Measurements from ENCODE around the gene FGF22.
"Not testable (repeated sequence)": the region's sequence is repeated elsewhere in the genome, so short reads cannot be mapped to it uniquely, and the experiment has no call there.

FGF22 gene

DNA sequence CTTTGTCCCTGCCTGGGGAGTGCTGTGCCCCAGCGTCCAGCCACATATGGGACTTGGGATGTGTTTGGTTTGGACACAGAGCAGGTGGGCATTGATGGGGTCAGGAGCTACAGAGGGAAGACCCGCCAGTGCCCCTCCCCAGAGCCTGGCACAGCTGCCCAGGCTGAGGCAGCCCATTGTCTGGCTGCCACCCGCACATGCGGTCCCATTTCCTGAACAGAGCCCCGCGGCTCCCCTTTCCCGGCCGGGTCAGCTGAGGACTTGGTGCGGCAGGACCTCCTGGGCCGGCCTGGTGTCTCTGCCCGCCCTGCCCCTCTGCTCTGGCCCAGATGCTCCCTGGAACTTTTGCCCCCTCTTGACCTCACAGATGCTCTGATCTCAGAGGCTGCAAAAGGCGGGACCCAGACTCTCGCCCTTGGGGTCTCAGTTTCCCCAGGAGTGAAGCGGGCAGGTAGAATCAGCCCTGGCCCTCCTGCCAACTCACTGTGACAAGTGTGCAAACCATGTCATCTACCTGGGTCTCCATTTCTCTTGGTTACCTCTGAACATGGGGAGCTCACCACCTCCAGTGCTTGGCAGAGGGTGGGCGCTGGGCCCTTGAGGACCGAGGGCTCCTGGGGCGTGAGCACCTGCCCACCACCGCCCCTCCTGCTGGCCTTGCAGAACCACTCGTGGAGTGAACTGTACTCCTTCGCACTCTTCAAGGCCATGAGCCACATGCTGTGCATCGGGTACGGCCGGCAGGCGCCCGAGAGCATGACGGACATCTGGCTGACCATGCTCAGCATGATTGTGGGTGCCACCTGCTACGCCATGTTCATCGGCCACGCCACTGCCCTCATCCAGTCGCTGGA, 32.2 kb upstream of the FGF22 start:
- no peak for DNase-seq (ENCODE audit: low read depth)

DNA sequence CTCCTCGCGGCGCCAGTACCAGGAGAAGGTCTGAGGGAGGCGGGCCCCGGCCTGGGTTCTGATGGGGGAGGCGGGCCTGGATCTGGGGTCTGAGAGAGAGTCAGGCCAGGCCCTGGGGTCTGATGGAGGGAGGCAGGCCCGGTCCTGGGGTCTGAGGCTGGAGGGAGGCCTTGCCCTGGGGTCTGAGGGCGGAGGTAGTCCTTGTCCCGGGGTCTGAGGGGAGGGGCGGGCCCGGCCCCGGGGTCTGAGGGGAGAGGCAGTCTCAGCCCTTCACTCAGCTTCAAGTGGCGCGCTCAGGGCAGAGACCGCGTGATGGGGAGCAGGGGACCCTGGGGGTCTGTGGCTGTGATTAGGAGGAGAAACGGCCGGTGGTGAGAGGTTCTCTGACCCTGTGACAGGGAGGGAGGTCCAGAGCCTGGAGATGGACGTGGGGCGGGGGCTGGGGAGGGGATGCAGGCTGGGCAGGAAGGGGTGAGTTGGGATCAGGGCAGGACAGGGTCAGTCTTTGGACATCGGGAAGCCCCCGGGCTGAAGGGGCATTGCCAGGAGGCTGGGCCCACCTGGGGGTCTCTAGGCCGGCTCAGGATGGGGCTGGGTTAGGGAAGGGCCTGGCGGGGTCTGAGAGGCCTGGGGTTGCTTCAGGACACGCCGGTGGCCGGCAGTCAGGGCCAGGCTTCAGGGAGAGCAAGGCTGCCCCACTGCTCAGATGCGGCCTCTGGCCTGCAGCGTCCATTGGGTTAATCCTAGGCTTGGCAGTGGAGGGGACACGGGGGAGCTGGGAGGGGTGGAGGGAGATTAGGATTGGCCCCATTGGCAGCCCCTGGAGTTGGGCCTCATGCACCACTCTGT, 31.3 kb upstream of the FGF22 start:
- no peak for DNase-seq (ENCODE audit: low read depth)

DNA sequence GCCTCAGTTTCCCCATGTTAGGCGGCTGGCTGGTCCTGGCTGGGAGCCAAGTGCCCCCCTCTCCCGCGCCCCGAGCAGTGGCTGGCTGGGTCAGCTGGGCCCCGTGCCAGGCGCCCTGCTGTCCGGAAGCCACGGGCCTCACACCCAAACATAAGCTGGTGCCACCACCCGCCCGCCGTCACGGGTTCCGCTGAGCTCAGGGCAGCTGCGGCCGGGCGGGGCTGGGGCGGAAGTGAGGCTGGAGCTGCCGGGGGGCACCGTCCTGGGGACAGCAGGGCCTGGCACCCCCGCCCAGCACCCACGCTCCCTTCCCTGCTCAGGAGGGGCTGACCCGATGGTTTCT, 30.7 kb upstream of the FGF22 start:
- no peak for DNase-seq (ENCODE audit: low read depth)

DNA sequence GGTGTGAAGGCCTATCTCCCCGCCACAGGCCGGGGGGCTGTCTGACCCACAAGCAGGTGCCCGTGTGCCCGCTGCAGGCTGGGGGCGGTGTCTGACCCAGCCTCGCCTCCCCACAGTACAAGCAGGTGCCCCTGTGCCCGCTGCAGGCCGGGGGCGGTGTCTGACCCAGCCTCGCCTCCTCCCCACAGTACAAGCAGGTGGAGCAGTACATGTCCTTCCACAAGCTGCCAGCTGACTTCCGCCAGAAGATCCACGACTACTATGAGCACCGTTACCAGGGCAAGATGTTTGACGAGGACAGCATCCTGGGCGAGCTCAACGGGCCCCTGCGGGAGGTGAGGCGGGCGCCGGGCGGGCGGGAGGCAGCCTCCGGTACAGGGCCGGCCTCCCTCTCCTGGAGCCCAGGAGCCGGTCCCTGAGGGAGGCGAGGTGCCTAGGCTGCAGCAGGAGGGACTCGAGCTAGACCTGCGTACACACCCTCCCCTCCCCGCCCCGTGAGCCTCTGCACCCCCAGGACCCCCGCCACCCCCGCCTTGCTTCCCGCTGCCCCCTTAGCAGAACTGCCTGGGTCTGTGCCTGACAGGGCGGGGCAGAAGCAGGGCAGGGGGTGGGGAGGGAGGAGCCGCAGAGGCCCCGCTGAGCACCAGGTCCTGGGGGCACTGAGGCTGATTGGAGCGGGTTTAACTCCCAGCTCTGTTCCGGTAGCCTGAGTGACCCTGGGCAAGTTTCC, 29.4 kb upstream of the FGF22 start:
- DNase-seq (ENCODE audit: low read depth) = no peak

DNA sequence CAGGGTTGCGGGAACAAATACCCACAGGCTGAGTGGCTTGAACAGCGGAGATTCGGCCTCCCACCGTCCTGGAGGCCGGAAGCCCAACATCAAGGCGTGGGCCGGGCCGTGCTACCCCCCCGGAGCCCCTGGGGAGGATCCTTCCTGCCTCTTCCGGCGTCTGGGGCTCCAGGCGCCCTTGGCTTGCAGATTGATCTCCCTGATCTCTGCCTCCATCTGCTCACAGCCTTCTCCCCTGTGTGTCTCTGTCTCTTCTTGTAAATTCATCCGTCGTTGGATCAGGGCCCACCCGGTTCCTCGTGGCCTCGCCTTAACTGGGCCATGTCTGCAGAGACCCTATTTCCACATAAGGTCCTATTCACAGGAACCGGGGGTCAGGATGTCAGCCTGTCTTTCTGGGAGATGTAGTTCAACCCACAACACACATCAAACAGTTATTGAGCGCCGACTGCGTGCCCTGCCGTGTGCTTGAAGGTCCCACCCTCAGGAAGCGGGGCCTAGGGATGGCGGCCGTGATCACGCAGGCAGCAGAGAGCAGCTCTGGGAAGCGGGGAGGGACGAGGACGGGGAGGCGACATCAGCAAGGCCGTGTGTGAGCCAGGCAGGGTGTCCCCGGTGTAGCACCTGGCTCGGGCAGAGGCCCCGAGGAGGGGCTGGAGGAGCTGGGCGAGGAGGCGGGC, 28.7 kb upstream of the FGF22 start:
- DNase-seq (ENCODE audit: low read depth) = peak; percentile 41

DNA sequence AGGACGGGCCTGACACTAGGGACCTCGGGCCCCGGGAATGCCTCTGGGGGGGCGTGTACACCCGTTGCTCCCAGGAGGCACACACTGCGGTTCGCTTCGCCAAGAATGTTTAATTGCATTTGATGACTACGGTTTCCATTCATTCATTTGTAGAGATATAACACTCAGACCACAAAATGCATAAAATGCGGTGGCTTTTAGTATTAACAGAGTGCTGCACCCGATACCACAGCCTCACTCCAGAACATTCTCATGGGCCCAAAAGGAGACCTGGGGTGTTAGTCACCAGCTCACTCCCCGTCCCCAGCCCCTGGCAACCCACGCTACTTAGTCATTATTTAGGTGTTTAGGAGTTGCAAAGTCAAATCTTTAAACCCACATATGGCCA, 28.2 kb upstream of the FGF22 start:
- DNase-seq (ENCODE audit: low read depth) = peak; percentile 56

DNA sequence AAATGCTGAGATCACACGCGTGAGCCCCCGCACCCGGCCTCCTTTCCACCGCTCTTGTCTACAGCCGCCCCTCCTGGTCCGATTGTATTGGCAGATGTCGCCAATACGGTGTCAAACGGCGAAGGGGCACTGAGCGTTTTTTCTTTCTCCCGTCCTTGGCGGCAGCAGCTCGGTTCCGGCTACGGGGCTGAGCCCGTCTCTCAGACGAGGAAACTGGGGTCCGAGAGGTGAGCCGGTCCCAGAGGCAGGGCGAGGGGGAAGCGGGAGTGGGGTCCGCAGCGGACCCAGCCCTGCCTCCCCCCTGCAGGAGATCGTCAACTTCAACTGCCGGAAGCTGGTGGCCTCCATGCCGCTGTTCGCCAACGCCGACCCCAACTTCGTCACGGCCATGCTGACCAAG, 26.7 kb upstream of the FGF22 start:
- no peak for DNase-seq (ENCODE audit: low read depth)

DNA sequence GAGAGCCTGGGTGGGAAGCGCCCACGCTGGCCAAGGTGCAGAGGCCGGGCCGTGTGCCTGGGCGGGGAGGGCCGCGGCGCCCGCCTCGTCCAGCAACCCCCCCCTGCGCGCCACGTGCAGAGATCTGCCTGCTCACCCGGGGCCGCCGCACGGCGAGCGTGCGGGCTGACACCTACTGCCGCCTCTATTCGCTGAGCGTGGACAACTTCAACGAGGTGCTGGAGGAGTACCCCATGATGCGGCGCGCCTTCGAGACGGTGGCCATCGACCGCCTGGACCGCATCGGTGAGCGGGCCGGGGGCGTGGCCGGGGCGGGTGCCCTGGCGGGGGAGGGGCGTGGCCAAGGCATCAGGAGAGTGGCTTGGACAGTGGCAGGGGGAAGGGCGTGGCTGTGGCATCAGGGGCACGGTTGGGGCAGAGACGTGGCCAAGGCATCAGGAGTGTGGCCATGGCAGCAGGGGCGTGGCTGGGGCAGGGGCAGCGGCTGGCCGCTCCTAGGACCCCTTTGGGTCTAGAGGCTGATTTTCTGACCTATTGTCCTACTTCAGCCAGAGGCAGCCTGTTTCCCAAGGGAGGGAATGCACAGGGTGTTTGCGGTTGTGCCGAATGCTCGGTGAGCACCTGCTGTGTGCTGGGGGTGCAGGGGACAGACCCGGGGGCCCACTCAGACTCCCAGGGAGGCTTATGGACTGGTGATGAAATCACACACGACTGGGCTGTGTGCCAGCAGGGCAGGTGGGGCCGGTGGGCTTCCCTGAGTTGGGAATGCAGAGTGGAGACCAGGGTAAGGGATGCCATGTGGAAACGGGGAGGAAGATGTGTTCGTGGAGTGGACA, 25.7 kb upstream of the FGF22 start:
- no peak for DNase-seq (ENCODE audit: low read depth)

DNA sequence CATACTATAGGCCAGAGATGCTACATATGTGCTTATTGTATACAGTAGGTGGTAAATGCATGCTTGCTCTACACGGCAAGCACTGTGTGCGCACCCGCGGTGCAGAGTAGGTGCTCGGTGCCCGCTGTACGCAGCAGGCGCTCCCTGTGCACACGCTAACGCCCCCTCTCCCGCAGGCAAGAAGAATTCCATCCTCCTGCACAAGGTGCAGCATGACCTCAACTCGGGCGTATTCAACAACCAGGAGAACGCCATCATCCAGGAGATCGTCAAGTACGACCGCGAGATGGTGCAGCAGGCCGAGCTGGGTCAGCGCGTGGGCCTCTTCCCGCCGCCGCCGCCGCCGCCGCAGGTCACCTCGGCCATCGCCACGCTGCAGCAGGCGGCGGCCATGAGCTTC, 24.1 kb upstream of the FGF22 start:
- DNase-seq (ENCODE audit: low read depth) = no peak

DNA sequence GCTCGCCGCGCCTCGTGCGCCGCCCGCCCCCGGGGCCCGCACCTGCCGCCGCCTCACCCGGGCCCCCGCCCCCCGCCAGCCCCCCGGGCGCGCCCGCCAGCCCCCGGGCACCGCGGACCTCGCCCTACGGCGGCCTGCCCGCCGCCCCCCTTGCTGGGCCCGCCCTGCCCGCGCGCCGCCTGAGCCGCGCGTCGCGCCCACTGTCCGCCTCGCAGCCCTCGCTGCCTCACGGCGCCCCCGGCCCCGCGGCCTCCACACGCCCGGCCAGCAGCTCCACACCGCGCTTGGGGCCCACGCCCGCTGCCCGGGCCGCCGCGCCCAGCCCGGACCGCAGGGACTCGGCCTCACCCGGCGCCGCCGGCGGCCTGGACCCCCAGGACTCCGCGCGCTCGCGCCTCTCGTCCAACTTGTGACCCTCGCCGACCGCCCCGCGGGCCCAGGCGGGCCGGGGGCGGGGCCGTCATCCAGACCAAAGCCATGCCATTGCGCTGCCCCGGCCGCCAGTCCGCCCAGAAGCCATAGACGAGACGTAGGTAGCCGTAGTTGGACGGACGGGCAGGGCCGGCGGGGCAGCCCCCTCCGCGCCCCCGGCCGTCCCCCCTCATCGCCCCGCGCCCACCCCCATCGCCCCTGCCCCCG, 23.5 kb upstream of the FGF22 start:
- DNase-seq (ENCODE audit: low read depth) = no peak

DNA sequence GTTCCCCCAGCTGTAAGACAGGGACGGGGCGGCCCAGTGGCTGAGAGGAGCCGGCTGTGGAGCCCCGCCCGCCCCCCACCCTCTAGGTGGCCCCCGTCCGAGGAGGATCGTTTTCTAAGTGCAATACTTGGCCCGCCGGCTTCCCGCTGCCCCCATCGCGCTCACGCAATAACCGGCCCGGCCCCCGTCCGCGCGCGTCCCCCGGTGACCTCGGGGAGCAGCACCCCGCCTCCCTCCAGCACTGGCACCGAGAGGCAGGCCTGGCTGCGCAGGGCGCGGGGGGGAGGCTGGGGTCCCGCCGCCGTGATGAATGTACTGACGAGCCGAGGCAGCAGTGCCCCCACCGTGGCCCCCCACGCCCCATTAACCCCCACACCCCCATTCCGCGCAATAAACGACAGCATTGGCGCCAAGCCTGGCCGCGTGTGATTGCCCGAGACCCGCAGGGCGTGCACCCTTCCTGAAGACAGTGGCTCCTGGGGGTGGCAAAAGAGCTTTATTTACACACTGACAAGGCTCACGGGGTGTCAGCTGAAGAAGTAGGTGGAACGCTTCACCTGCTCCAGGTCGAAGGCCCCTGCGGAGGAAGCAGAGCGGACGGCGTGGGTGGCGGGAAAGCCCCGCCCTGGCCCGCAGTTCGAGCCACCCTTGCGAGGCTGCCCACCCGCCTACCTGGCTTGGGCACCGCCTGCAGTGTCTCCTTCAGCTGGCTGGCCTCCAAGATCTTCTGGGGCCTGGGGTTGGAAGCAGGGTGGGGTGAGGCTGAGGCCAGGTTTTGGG, 22.7 kb upstream of the FGF22 start:
- no peak for DNase-seq (ENCODE audit: low read depth)

DNA sequence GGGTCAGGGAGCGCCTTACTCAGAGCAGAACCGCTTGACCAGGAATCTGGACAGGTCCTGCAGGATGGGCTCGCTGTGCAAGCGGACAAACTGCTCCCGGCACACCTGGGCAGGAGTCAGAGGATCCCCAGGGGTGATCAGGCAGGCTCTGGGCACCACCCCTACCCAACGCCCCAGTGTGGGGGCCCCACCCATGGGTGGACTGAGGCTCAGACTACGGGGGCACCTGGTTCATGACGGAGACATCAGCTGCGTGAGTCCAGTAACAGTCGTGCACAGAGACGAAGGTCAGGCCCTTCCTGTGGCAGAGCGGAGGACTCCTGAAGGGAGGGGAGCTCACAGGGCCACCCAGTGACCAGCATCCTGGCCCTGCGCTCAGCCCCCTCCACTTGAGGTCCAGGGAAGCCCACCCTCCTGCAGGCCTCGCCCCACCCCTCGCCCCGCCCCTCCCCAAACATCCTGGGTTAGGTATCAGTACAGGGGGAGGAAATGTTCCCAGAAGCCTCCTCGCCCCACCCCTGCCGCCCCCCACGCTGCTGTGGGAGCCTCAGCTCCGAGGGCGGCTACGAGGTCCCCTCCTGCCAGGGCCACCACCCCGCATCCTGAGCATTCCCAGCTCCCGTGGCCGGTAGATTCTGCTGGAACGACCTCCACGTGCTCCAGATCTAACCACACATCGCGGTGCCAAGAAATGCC, 22.0 kb upstream of the FGF22 start:
- DNase-seq (ENCODE audit: low read depth) = no peak

DNA sequence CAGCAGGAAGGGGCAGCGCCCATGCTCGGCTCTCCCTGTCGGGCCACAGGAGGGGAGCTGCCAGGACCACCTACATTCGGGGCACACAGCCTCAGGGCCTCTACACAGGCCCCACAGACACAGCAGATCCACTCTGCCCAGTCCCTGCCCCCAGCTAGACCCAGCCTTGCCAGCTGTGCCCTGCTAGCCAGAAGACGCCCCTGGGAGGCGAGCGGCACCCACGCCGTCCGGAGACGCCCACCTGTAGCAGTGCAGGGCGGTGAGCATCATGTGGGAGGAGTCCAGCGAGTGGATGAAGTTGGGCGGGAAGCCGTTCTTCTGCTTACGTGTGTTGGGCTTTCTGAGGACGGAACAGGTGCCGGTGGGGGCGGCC, 21.4 kb upstream of the FGF22 start:
- DNase-seq (ENCODE audit: low read depth) = no peak

DNA sequence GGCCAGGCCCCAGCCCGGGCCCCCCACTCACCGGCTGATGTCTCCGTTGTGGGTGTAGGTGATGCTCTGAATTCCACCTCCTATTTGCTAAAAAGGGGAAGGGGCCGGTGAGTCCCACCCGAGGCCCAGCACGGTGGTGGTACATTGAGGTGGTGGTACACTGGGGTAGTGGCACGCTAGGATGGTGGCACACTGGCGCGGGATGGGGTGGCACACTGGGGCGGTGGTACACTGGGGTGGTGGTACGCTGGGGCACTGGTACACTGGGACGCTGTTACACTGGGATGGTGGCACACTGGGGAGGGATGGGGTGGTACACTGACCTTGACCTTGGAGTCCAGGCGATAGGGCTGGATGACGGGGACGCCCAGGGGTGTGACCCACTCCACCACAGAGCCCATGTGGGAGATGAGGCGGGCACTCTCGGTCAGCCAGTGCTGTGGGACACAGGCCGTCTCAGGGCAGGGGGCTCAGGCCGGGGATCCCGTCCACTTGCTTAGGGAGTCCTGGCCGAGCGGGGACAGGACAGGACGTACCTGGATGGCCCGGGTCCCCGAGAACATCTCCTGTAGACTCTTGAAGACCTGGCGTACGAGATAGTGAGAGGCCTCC, 20.9 kb upstream of the FGF22 start:
- no peak for DNase-seq (ENCODE audit: low read depth)

DNA sequence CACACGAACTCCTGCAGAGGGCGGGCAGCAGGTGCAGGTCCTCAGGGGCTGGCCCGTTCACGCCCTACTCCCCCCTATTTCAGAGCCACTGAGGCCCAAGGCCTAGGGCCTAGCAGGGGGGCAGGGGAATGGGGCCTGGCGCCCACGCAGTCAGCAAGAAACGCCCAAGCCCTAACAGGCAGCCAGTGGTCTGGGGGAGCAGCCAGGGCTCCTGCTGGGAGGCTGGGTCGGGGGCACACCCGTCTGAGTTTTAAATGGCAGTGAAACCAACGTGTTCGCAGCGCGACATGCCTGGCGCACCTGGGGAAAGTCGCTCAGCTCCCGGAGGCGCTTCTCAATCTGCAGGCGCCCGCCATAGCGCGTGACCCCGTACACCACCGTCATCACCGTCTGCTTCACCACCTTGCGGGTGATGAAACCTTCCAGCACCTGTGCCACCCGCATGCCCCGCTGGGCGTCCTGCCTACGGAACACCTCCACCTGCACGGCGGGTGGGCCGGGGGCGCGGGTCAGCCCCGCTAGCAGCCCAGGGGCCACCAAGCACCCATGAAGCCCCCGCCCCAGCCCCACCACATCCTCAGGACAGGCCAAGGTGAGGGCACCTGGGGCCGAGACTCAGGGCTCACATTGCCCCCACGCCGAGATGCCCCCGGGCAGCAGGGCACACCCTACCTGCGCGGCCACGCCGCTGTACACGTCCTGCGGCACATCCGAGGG, 20.2 kb upstream of the FGF22 start:
- DNase-seq (ENCODE audit: low read depth) = no peak

DNA sequence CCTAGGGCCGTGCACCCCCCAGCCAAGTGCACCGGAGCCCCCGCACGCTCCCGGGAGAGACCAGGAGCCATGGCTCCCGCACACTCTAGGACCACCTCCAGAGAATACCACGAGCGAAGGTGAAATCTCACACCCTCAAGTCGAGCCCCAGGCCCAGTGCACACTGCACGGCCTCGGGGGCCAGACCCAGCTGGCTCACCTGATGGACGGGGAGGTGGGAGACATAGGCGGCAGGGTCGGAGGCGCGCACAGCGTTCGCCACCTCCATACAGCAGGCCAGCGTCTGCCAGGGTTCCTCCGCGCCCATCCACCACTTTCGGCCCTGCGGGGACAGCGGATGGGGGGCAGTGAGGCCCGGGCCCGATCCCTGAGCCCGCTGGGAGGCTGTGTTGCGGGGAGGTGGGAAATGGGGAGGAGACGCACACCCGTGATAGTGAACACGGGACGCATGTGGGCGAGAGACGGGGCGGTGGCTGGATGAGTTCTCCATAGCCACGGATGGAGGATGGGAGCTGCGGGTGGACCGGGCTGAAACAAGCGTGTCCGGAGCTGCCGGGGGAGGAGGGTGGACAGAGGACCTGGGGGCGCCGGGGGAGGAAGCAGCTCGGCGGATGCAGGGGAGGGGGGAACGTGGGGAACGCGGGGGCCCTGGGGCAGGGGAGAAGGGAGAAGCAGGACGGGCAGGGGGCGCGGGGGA, 19.4 kb upstream of the FGF22 start:
- DNase-seq (ENCODE audit: low read depth) = no peak

DNA sequence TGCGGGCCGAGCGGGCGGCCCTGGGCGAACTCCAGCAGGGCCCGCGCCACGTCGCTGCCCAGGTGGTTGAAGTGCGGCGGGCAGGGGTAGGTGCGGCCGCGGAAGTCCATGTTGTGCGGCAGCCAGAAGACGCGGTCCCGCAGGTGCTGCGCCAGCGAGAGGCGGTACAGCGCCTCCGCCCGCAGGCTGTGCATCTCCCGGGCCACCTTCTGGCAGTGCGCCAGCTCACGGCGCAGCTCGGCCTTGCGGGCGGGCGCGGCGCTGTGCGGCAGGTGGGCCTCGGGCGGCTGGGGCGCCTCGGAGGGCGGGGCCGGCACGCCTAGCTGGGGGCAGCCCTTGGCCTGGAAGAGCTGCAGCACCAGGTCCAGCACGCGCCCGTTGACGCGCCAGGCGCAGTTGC, 18.5 kb upstream of the FGF22 start:
- not testable (repeated sequence) for DNase-seq (ENCODE audit: low read depth)

DNA sequence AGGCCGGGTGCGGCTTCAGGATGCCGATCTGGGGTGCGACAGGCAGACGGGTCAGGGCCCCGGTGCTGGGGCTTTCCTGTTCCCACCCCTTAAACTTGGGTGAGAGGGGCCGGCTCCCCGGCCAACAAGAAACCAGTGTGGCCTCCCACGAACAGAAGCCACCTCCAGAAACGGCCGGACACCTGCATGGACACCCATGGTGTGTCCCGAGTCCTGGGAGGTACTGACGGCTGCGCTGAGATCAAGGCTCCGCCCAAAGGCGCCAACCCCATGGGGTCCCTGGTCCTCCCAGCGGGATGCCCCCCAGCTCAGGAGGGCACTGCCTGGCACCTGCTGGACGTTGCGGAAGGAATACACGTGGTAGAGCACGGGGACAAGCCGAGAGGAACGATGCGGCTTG, 17.9 kb upstream of the FGF22 start:
- no peak for DNase-seq (ENCODE audit: low read depth)

Data from activated gamma-delta T cell treated with anti-CD3 and anti-CD28 coated beads, Interleukin-2, amount 50 U/mL, for 16 hours (primary cell).